NT2/D1 (cell line): ENCODE measurements around the gene CERS2.

Source experiments
- YY1 ChIP-seq: IDR thresholded peaks from 2 replicates; pipeline ENCODE4 v1.6.1; 2011; ENCODE audit not compliant: insufficient read length, insufficient read depth
- ZNF274 ChIP-seq: IDR thresholded peaks from 2 replicates; pipeline ENCODE4 v1.6.1; 2011; ENCODE audit warnings: mild to moderate bottlenecking, low read depth, low read length

DNA sequence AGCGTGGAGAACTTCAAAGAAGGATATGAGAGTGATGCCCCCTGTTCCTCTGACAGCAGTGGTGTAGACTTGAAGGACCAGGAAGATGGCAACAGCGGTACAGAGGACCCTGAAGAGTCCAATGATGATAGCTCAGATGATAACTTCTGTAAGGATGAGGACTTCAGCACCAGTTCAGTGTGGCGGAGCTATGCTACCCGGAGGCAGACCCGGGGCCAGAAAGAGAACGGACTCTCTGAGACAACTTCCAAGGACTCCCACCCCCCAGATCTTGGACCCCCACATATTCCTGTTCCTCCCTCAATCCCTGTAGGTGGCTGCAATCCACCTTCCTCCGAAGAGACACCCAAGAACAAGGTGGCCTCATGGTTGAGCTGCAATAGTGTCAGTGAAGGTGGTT, 14.0 kb downstream of the CERS2 start:
- TF ChIP-seq YY1: no peak
- TF ChIP-seq ZNF274: no peak
